MM.1S (cell line): ENCODE measurements around the gene AKAP8.

Source experiments
- DNase-seq: peaks from one replicate; pipeline ENCODE4 v3.0.0-alpha.2; 2015
- H2AFZ ChIP-seq: fragments of 300-600 bp; sonication (generic); 2 replicates; pipeline ENCODE4 v1.6.0; 2016; ENCODE audit warnings: antibody characterized with exemption, low read length
- H3F3A ChIP-seq: fragments of 300-600 bp; sonication (generic); 2 replicates; pipeline ENCODE4 v1.6.1; 2016; ENCODE audit warnings: mild to moderate bottlenecking, antibody characterized with exemption, low read length, moderate library complexity, mixed read lengths; ENCODE audit not compliant: insufficient read depth
- H3K27ac ChIP-seq: fragments of 300-600 bp; sonication (generic); 2 replicates; pipeline ENCODE4 v1.5.1; 2016; ENCODE audit warnings: mild to moderate bottlenecking, low read length
- H3K27me3 ChIP-seq: fragments of 300-600 bp; sonication (generic); replicated peaks from 2 replicates; pipeline ENCODE4 v1.6.0; 2016; ENCODE audit warnings: low read length; ENCODE audit not compliant: insufficient read depth
- H3K36me3 ChIP-seq: fragments of 300-600 bp; sonication (generic); replicated peaks from 2 replicates; pipeline ENCODE4 v1.6.1; 2016; ENCODE audit warnings: mild to moderate bottlenecking, low read length, mixed read lengths; ENCODE audit not compliant: insufficient read depth
- H3K4me1 ChIP-seq: fragments of 300-600 bp; sonication (generic); 2 replicates; pipeline ENCODE4 v1.6.1; 2016; ENCODE audit warnings: low read length, mixed read lengths
- H3K4me2 ChIP-seq: fragments of 300-600 bp; sonication (generic); 2 replicates; pipeline ENCODE4 v1.6.0; 2016; ENCODE audit warnings: low read depth, low read length
- H3K4me3 ChIP-seq: fragments of 300-600 bp; sonication (generic); 2 replicates; pipeline ENCODE4 v1.5.1; 2016; ENCODE audit warnings: low read length, mixed read lengths
- H3K79me2 ChIP-seq: fragments of 300-600 bp; sonication (generic); 2 replicates; pipeline ENCODE4 v1.6.1; 2016; ENCODE audit warnings: mixed run types, low read length, mixed read lengths
- H3K9ac ChIP-seq: fragments of 300-600 bp; sonication (generic); 2 replicates; pipeline ENCODE4 v1.6.1; 2016; ENCODE audit warnings: low read length, mixed read lengths
- H3K9me2 ChIP-seq: fragments of 300-600 bp; sonication (generic); replicated peaks from 2 replicates; pipeline ENCODE4 v1.6.1; 2016; ENCODE audit warnings: mild to moderate bottlenecking, low read length, mixed read lengths; ENCODE audit not compliant: insufficient read depth
- H3K9me3 ChIP-seq: fragments of 300-600 bp; sonication (generic); replicated peaks from 2 replicates; pipeline ENCODE4 v1.6.1; 2016; ENCODE audit warnings: mild to moderate bottlenecking, low read length, mixed read lengths; ENCODE audit not compliant: insufficient read depth
- H4K20me1 ChIP-seq: fragments of 300-600 bp; sonication (generic); 2 replicates; pipeline ENCODE4 v1.6.1; 2016; ENCODE audit warnings: mild to moderate bottlenecking, low read length, moderate library complexity, mixed read lengths; ENCODE audit not compliant: insufficient read depth
- CTCF ChIP-seq: fragments of 300-600 bp; sonication (generic); IDR thresholded peaks from 2 replicates; pipeline ENCODE4 v1.5.1; 2016; ENCODE audit warnings: antibody characterized with exemption, low read length, mixed read lengths
- EZH2 ChIP-seq: fragments of 300-600 bp; sonication (generic); optimal IDR thresholded peaks from 2 replicates; pipeline ENCODE3; 2017; ENCODE audit warnings: low read depth, mild to moderate bottlenecking, antibody characterized with exemption, low read length, mixed read lengths
- EZH2phosphoT487 ChIP-seq: fragments of 300-600 bp; sonication (generic); IDR thresholded peaks from 2 replicates; pipeline ENCODE4 v1.6.1; 2018; ENCODE audit warnings: antibody characterized with exemption, low read length

The AKAP8 gene

GRCh38 chr19:15317392-15318071 lies 62.1 kb downstream of the AKAP8 start:
- H3K9me3 ChIP-seq, result no peaks in the 10 kb centered on the region
- H3K36me3 ChIP-seq, result no peaks in the 10 kb centered on the region
- H3K27me3 ChIP-seq, result no peaks in the 10 kb centered on the region
- DNase-seq, result no peak
- peaks cover 20% of the 10 kb centered on the region for H3K4me1 ChIP-seq
- no peak overlapping the region for H3K9ac ChIP-seq
- no peak overlapping the region for H3K27ac ChIP-seq
- peak overlapping the region; percentile 26; the same call in 1 of the 2 replicates for H3K4me2 ChIP-seq
- peaks cover 99% of the 10 kb centered on the region for H3K79me2 ChIP-seq
- no peak overlapping the region for H2AFZ ChIP-seq
- no peaks in the 10 kb centered on the region for H3K9me2 ChIP-seq
- peaks cover 85% of the 10 kb centered on the region for H4K20me1 ChIP-seq
- peaks cover 8% of the 10 kb centered on the region for H3F3A ChIP-seq
- no peak for TF ChIP-seq EZH2phosphoT487
- TF ChIP-seq EZH2, result no peak
- no peak for TF ChIP-seq CTCF
- H3K4me3 ChIP-seq, result no peak overlapping the region

GRCh38 chr19:15316498-15316897 lies 63.1 kb downstream of the AKAP8 start:
- peaks cover 20% of the 10 kb centered on the region for H3K4me1 ChIP-seq
- H3K4me2 ChIP-seq, result peak overlapping the region; percentile 26; the same call in 1 of the 2 replicates
- H4K20me1 ChIP-seq, result peaks cover 84% of the 10 kb centered on the region
- H3K9me2 ChIP-seq, result no peaks in the 10 kb centered on the region
- no peak for TF ChIP-seq EZH2phosphoT487
- TF ChIP-seq EZH2, result no peak
- no peak for TF ChIP-seq CTCF
- no peaks in the 10 kb centered on the region for H3K9me3 ChIP-seq
- DNase-seq, result peak; percentile 41
- no peak overlapping the region for H3K9ac ChIP-seq
- H3K27me3 ChIP-seq, result no peaks in the 10 kb centered on the region
- H3K27ac ChIP-seq, result peak overlapping the region; percentile 33; the same call in 1 of the 2 replicates
- no peak overlapping the region for H2AFZ ChIP-seq
- no peak overlapping the region for H3K4me3 ChIP-seq
- H3K79me2 ChIP-seq, result peaks cover 100% of the 10 kb centered on the region
- peaks cover 8% of the 10 kb centered on the region for H3F3A ChIP-seq
- H3K36me3 ChIP-seq, result no peaks in the 10 kb centered on the region

- H3K27ac ChIP-seq, result no peak overlapping the region
- no peak for DNase-seq
- TF ChIP-seq EZH2 (no peak), EZH2phosphoT487 (no peak)
- H3K4me3 ChIP-seq, result no peak overlapping the region
- H3K27me3 ChIP-seq, result no peaks in the 10 kb centered on the region
- H4K20me1 ChIP-seq, result peaks cover 75% of the 10 kb centered on the region
- H3K79me2 ChIP-seq, result peaks cover 100% of the 10 kb centered on the region
- no peak overlapping the region for H3K9ac ChIP-seq
- no peak overlapping the region for H3K4me2 ChIP-seq
- no peaks in the 10 kb centered on the region for H3K9me3 ChIP-seq
- H3K4me1 ChIP-seq, result peaks cover 20% of the 10 kb centered on the region
- H2AFZ ChIP-seq, result no peak overlapping the region
- no peaks in the 10 kb centered on the region for H3K9me2 ChIP-seq
- H3F3A ChIP-seq, result peaks cover 8% of the 10 kb centered on the region
- H3K36me3 ChIP-seq, result no peaks in the 10 kb centered on the region
These were observed 64.5 kb downstream of the AKAP8 start for GRCh38 chr19:15315101-15315500.

- H2AFZ ChIP-seq, result no peak overlapping the region
- no peaks in the 10 kb centered on the region for H3K9me3 ChIP-seq
- no peak for DNase-seq
- H3K4me2 ChIP-seq, result no peak overlapping the region
- H3F3A ChIP-seq, result peaks cover 8% of the 10 kb centered on the region
- H3K79me2 ChIP-seq, result peaks cover 100% of the 10 kb centered on the region
- no peak overlapping the region for H3K4me3 ChIP-seq
- H3K4me1 ChIP-seq, result peaks cover 15% of the 10 kb centered on the region
- TF ChIP-seq EZH2 (no peak), CTCF (no peak), EZH2phosphoT487 (no peak)
- H3K27me3 ChIP-seq, result no peaks in the 10 kb centered on the region
- no peaks in the 10 kb centered on the region for H3K36me3 ChIP-seq
- H3K9me2 ChIP-seq, result no peaks in the 10 kb centered on the region
- H3K27ac ChIP-seq, result no peak overlapping the region
- peaks cover 71% of the 10 kb centered on the region for H4K20me1 ChIP-seq
- H3K9ac ChIP-seq, result no peak overlapping the region
These were observed 65.8 kb downstream of the AKAP8 start for GRCh38 chr19:15313649-15314279.
